ENCODE measurements around the gene VAMP5. TPM values are rescaled to one million over a fixed set of nuclear protein-coding genes. Genes with fewer than 3 reads are reported as not detected.
A peak's percentile ranks its signal among the peaks of the same experiment; 100 is the strongest.

VAMP5 gene
- total RNA-seq (10 to 100 TPM in 1 of 2 donors, 1 to 10 TPM in 1; 9.7 to 11.3 TPM), polyA plus RNA-seq (10 to 100 TPM; 69.1 to 74.6 TPM)

- peak; percentile 66 for DNase-seq (ENCODE audit: low spot score)
- Histone ChIP-seq H3K27me3 (ENCODE audit: control insufficient read depth in 4 of 4, insufficient read depth in 4 of 4, low read length in 3 of 4) (no peaks in the 10 kb centered on the region), H3K9ac (ENCODE audit: low read depth in 1 of 2, low read length in 2 of 2) (peak within 1 kb of the TSS; percentile 16 to 61), H3K9me3 (ENCODE audit: control insufficient read depth in 4 of 4, low read length in 3 of 4) (no peaks in the 10 kb centered on the region), H3K36me3 (ENCODE audit: control insufficient read depth in 4 of 4, insufficient read depth in 3 of 4, low read depth in 1 of 4, low read length in 3 of 4) (peaks cover 0 to 7% (median 2%) of the 10 kb centered on the region in 4 donors), H3K27ac (ENCODE audit: low read depth in 1 of 2, low read length in 2 of 2) (peak within 1 kb of the TSS; percentile 85 to 89), H3K4me1 (ENCODE audit: control insufficient read depth in 4 of 4, insufficient read depth in 4 of 4, low read length in 3 of 4) (peaks cover 12 to 35% (median 20%) of the 10 kb centered on the region in 4 donors), H3K4me3 (ENCODE audit: low read depth in 1 of 3, low read length in 3 of 3) (peak within 1 kb of the TSS; percentile 50 to 71 (median 70))
- WGBS, result 7% methylated on average over 52 of the region's 52 CpGs
- TF ChIP-seq HNF4A (conservative IDR thresholded peaks at IDR 0.05), result peak in 1 of 2 donors; percentile 33
- TF ChIP-seq GABPA (IDR thresholded peaks at IDR 0.05 in 1 of 2, conservative IDR thresholded peaks at IDR 0.05 in 1 of 2), result no peak
- no peak for TF ChIP-seq EGR1 (IDR thresholded peaks at IDR 0.05; ENCODE audit: low read depth in 2 of 2)
Measured at GRCh38 chr2:85584354-85584856, at the start of gene VAMP5. Gene VAMP5 (plus strand): TSS chr2:85584431. CDS start chr2:85584491, 60 bp downstream.

GRCh38 chr2:85534881-85535280 lies 49.4 kb upstream of the VAMP5 start:
- no peak for DNase-seq (ENCODE audit: low spot score)
- no peaks in the 10 kb centered on the region for H3K36me3 ChIP-seq (ENCODE audit: control insufficient read depth in 4 of 4, insufficient read depth in 3 of 4, low read depth in 1 of 4, low read length in 3 of 4)
- H3K4me1 ChIP-seq (ENCODE audit: control insufficient read depth in 4 of 4, insufficient read depth in 4 of 4, low read length in 3 of 4), result peaks cover 3 to 20% (median 10%) of the 10 kb centered on the region in 4 donors
- WGBS, result 81% methylated on average over 3 of the region's 3 CpGs
- H3K9me3 ChIP-seq (ENCODE audit: control insufficient read depth in 4 of 4, low read length in 3 of 4), result no peaks in the 10 kb centered on the region
- H3K27me3 ChIP-seq (ENCODE audit: control insufficient read depth in 4 of 4, insufficient read depth in 4 of 4, low read length in 3 of 4), result no peaks in the 10 kb centered on the region
- H3K9ac ChIP-seq (ENCODE audit: low read depth in 1 of 2, low read length in 2 of 2), result no peak overlapping the region
- TF ChIP-seq GABPA (IDR thresholded peaks at IDR 0.05 in 1 of 2, conservative IDR thresholded peaks at IDR 0.05 in 1 of 2), result no peak
- TF ChIP-seq HNF4G (IDR thresholded peaks at IDR 0.05), result no peak
- TF ChIP-seq, protein P1, sequence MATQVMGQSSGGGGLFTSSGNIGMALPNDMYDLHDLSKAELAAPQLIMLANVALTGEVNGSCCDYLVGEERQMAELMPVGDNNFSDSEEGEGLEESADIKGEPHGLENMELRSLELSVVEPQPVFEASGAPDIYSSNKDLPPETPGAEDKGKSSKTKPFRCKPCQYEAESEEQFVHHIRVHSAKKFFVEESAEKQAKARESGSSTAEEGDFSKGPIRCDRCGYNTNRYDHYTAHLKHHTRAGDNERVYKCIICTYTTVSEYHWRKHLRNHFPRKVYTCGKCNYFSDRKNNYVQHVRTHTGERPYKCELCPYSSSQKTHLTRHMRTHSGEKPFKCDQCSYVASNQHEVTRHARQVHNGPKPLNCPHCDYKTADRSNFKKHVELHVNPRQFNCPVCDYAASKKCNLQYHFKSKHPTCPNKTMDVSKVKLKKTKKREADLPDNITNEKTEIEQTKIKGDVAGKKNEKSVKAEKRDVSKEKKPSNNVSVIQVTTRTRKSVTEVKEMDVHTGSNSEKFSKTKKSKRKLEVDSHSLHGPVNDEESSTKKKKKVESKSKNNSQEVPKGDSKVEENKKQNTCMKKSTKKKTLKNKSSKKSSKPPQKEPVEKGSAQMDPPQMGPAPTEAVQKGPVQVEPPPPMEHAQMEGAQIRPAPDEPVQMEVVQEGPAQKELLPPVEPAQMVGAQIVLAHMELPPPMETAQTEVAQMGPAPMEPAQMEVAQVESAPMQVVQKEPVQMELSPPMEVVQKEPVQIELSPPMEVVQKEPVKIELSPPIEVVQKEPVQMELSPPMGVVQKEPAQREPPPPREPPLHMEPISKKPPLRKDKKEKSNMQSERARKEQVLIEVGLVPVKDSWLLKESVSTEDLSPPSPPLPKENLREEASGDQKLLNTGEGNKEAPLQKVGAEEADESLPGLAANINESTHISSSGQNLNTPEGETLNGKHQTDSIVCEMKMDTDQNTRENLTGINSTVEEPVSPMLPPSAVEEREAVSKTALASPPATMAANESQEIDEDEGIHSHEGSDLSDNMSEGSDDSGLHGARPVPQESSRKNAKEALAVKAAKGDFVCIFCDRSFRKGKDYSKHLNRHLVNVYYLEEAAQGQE (IDR thresholded peaks at IDR 0.05), result no peak
- TF ChIP-seq ATF3 (IDR thresholded peaks at IDR 0.05), result no peak
- TF ChIP-seq, protein P2, sequence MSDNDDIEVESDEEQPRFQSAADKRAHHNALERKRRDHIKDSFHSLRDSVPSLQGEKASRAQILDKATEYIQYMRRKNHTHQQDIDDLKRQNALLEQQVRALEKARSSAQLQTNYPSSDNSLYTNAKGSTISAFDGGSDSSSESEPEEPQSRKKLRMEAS (IDR thresholded peaks at IDR 0.05), result no peak
- TF ChIP-seq ZBTB33 (IDR thresholded peaks at IDR 0.05), result no peak
- no peak for TF ChIP-seq FOXA1 (IDR thresholded peaks at IDR 0.05)
- TF ChIP-seq RXRA (IDR thresholded peaks at IDR 0.05), result no peak
- no peak overlapping the region for H3K27ac ChIP-seq (ENCODE audit: low read depth in 1 of 2, low read length in 2 of 2)
- no peak overlapping the region for H3K4me3 ChIP-seq (ENCODE audit: low read depth in 1 of 3, low read length in 3 of 3)

GRCh38 chr2:85536479-85536878 lies 47.8 kb upstream of the VAMP5 start:
- no peak for DNase-seq (ENCODE audit: low spot score)
- H3K9ac ChIP-seq (ENCODE audit: low read depth in 1 of 2, low read length in 2 of 2), result no peak overlapping the region
- TF ChIP-seq HNF4G (IDR thresholded peaks at IDR 0.05), result no peak
- TF ChIP-seq EGR1 (IDR thresholded peaks at IDR 0.05; ENCODE audit: low read depth in 2 of 2), result no peak
- TF ChIP-seq CTCF (IDR thresholded peaks at IDR 0.05; ENCODE audit: low read depth, low read length, missing input control), result no peak
- TF ChIP-seq ZBTB33 (IDR thresholded peaks at IDR 0.05), result no peak
- TF ChIP-seq, protein P2 (IDR thresholded peaks at IDR 0.05), result no peak
- no peak for TF ChIP-seq RAD21 (IDR thresholded peaks at IDR 0.05)
- TF ChIP-seq HNF4A (conservative IDR thresholded peaks at IDR 0.05), result no peak
- no peak for TF ChIP-seq FOXA2 (IDR thresholded peaks at IDR 0.05)
- no peak for TF ChIP-seq NR2F2 (IDR thresholded peaks at IDR 0.05)
- TF ChIP-seq GABPA (IDR thresholded peaks at IDR 0.05 in 1 of 2, conservative IDR thresholded peaks at IDR 0.05 in 1 of 2), result no peak
- TF ChIP-seq JUND (IDR thresholded peaks at IDR 0.05), result no peak
- TF ChIP-seq FOXA1 (IDR thresholded peaks at IDR 0.05), result no peak
- TF ChIP-seq RXRA (IDR thresholded peaks at IDR 0.05), result no peak
- no peak for TF ChIP-seq YY1 (IDR thresholded peaks at IDR 0.05)

More at GRCh38 chr2:85536479-85536878, 47.8 kb upstream of the VAMP5 start:
- Histone ChIP-seq H3K4me1 (ENCODE audit: control insufficient read depth in 4 of 4, insufficient read depth in 4 of 4, low read length in 3 of 4) (peaks cover under 1 to 29% (median 15%) of the 10 kb centered on the region in 4 donors), H3K9me3 (ENCODE audit: control insufficient read depth in 4 of 4, low read length in 3 of 4) (no peaks in the 10 kb centered on the region), H3K27me3 (ENCODE audit: control insufficient read depth in 4 of 4, insufficient read depth in 4 of 4, low read length in 3 of 4) (no peaks in the 10 kb centered on the region), H3K27ac (ENCODE audit: low read depth in 1 of 2, low read length in 2 of 2) (no peak overlapping the region), H3K36me3 (ENCODE audit: control insufficient read depth in 4 of 4, insufficient read depth in 3 of 4, low read depth in 1 of 4, low read length in 3 of 4) (peaks cover 0 to 4% (median 2%) of the 10 kb centered on the region in 4 donors), H3K4me3 (ENCODE audit: low read depth in 1 of 3, low read length in 3 of 3) (no peak overlapping the region)
- WGBS, result 91% methylated on average over 3 of the region's 3 CpGs
